Measurements from ENCODE around the gene RFTN1. TPM values are rescaled to one million over a fixed set of nuclear protein-coding genes. Genes with fewer than 3 reads are reported as not detected.

RFTN1 gene
- total RNA-seq, 1 experiment from 2014 or later: 2.2 TPM

GRCh38 chr3:16380421-16380820 is 133.1 kb downstream of the RFTN1 start:
- H2AFZ ChIP-seq (ENCODE audit: low read length): no peak overlapping the region
- peaks cover 2 to 11% of the 10 kb centered on the region in 2 experiments; a peak in 3 of 4 replicates for H3K4me1 Mint-ChIP-seq
- H3K56ac ChIP-seq (ENCODE audit: insufficient read length, low read depth, low read length): no peak overlapping the region
- H3K27ac ChIP-seq (ENCODE audit: insufficient read length, low read depth, low read length): no peak overlapping the region
- no peaks in the 10 kb centered on the region for H3K27me3 ChIP-seq (ENCODE audit: insufficient read depth, low read length)
- H3K79me2 ChIP-seq (ENCODE audit: insufficient read depth, low read length): no peaks in the 10 kb centered on the region
- WGBS (ENCODE audit: extremely low coverage, insufficient read length, low lambda C conversion rate): no CpG with 5 or more reads among the region's 1 CpG
- no peak for TF ChIP-seq CTCF (conservative IDR thresholded peaks at IDR 0.05)
- H3K4me1 ChIP-seq (ENCODE audit: insufficient read depth, low read length): no peaks in the 10 kb centered on the region
- no peak overlapping the region for H3K9ac ChIP-seq (ENCODE audit: extremely low read depth, insufficient read length, low read length)
- H2BK15ac ChIP-seq (ENCODE audit: low read depth, low read length): no peak overlapping the region
- no peak overlapping the region for H2BK120ac ChIP-seq (ENCODE audit: low read depth, low read length, poor library complexity, severe bottlenecking)
- no peak overlapping the region for H3K4ac ChIP-seq (ENCODE audit: low read depth, low read length)
- H3K4me3 Mint-ChIP-seq: no peak overlapping the region
- H4K5ac ChIP-seq (ENCODE audit: insufficient read length, low read depth, low read length): no peak overlapping the region
- no peak for DNase-seq
- no peak overlapping the region for H2BK5ac ChIP-seq (ENCODE audit: insufficient read length, low read length)
- no peak overlapping the region for H2BK20ac ChIP-seq (ENCODE audit: low read depth, low read length, poor library complexity, severe bottlenecking)
- H4K91ac ChIP-seq (ENCODE audit: insufficient read length, low read depth, low read length): no peak overlapping the region
- H2AK5ac ChIP-seq (ENCODE audit: insufficient read length, low read length): no peak overlapping the region
- H3K27me3 Mint-ChIP-seq (ENCODE audit: low read depth): peaks cover 2% of the 10 kb centered on the region; the same call in 1 of the 2 replicates
- peaks cover 5 to 6% of the 10 kb centered on the region in 2 experiments; a peak in 3 of 5 replicates for H3K9me3 Mint-ChIP-seq
- H3K27ac Mint-ChIP-seq: no peak overlapping the region
- H3K23ac ChIP-seq (ENCODE audit: insufficient read length, low read depth, low read length): no peak overlapping the region
- no peak overlapping the region for H2BK12ac ChIP-seq (ENCODE audit: insufficient read length, low read depth, low read length)
- H3K14ac ChIP-seq (ENCODE audit: insufficient read depth, low read length): no peak overlapping the region
- no peak overlapping the region for H3K18ac ChIP-seq (ENCODE audit: insufficient read length, low read depth, low read length)
- H3K4me2 ChIP-seq (ENCODE audit: insufficient read depth, insufficient read length, low read length): no peak overlapping the region
- no peaks in the 10 kb centered on the region for H3K79me1 ChIP-seq (ENCODE audit: insufficient read depth, low read depth, low read length, poor library complexity, severe bottlenecking)
- H4K20me1 ChIP-seq (ENCODE audit: control insufficient read depth, insufficient read depth, insufficient read length): no peaks in the 10 kb centered on the region
- H4K8ac ChIP-seq (replicated peaks; ENCODE audit: insufficient read length, low read depth, low read length): no peak overlapping the region
- no peaks in the 10 kb centered on the region for H3K9me3 ChIP-seq (ENCODE audit: control insufficient read depth, low read depth, low read length)
- H3T11ph ChIP-seq (ENCODE audit: low read length): no peak overlapping the region
- H3K36me3 Mint-ChIP-seq (ENCODE audit: insufficient read depth in 1 of 3, low read depth in 3 of 3): peaks cover 0 to 6% (median 3%) of the 10 kb centered on the region in 3 experiments; a peak in 6 of 7 replicates
- H3K23me2 ChIP-seq (ENCODE audit: insufficient read length, low read depth, low read length, poor library complexity, severe bottlenecking): no peaks in the 10 kb centered on the region
